ENCODE measurements around the gene GGTA1. TPM values are rescaled to one million over a fixed set of nuclear protein-coding genes. Genes with fewer than 3 reads are reported as not detected.
"Not testable (repeated sequence)": the region's sequence is repeated elsewhere in the genome, so short reads cannot be mapped to it uniquely, and the experiment has no call there.

GGTA1 gene
- total RNA-seq, 2 donors from 2014 or later = 0.94 to 4.2 TPM

DNA sequence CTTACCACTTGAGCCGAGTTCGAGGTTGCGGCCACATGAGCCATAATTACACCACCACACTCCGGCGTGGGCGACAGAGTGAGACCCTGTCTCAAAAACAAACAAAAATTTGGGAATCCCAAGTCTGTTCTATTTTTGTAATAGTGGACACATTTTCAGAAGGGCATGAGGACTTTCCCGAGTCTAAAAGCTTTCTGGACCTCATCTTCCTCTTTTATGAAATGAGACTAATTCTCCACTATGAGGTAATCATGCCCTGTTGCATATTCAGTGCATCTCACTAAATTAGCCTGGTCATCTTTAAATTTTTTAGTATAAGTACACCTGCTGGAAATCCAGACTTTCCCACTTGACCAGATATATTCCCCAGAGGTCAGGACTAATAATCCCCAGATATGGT is 55.7 kb downstream of the GGTA1 start:
- no peak for DNase-seq
- TF ChIP-seq, protein P1, sequence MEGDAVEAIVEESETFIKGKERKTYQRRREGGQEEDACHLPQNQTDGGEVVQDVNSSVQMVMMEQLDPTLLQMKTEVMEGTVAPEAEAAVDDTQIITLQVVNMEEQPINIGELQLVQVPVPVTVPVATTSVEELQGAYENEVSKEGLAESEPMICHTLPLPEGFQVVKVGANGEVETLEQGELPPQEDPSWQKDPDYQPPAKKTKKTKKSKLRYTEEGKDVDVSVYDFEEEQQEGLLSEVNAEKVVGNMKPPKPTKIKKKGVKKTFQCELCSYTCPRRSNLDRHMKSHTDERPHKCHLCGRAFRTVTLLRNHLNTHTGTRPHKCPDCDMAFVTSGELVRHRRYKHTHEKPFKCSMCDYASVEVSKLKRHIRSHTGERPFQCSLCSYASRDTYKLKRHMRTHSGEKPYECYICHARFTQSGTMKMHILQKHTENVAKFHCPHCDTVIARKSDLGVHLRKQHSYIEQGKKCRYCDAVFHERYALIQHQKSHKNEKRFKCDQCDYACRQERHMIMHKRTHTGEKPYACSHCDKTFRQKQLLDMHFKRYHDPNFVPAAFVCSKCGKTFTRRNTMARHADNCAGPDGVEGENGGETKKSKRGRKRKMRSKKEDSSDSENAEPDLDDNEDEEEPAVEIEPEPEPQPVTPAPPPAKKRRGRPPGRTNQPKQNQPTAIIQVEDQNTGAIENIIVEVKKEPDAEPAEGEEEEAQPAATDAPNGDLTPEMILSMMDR (IDR thresholded peaks at IDR 0.05) = no peak
- intact Hi-C loops (cut with DNase I) = no loop called here
- H3K27ac ChIP-seq = no peak overlapping the region
- no peaks in the 10 kb centered on the region for H3K4me1 ChIP-seq
- no peaks in the 10 kb centered on the region for H3K36me3 ChIP-seq
- H3K9me3 ChIP-seq = no peaks in the 10 kb centered on the region
- H3K9ac ChIP-seq (ENCODE audit: low read depth in 2 of 2, low read length in 2 of 2) = no peak overlapping the region
- no peak overlapping the region for H3K4me3 ChIP-seq
- no peaks in the 10 kb centered on the region for H3K27me3 ChIP-seq

DNA sequence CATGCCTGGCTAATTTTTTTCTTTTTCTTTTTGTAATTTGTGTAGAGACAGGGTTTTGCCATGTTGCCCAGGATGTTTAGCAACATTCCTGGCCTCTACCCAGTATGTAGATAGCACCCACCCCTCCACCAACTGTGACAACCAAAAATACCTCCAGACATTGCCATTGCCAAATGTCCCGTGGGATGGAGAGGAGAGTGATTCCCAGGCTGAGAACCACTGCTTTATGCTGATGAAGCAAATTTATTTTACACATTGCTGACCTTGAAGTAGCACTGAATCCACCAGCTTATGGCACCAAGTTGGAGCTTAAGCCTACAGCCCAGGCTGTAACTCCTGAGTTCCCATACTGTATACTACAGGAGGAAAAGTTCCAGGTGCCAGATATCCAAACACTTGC is 58.5 kb downstream of the GGTA1 start:
- intact Hi-C loops (cut with DNase I) = no loop called here
- Histone ChIP-seq H3K4me3 (no peak overlapping the region), H3K27me3 (no peaks in the 10 kb centered on the region), H3K36me3 (no peaks in the 10 kb centered on the region), H3K4me1 (no peaks in the 10 kb centered on the region), H3K9me3 (no peaks in the 10 kb centered on the region), H3K27ac (no peak overlapping the region), H3K9ac (ENCODE audit: low read depth in 2 of 2, low read length in 2 of 2) (no peak overlapping the region)
- TF ChIP-seq, protein P1 (IDR thresholded peaks at IDR 0.05) = no peak
- no peak for DNase-seq

DNA sequence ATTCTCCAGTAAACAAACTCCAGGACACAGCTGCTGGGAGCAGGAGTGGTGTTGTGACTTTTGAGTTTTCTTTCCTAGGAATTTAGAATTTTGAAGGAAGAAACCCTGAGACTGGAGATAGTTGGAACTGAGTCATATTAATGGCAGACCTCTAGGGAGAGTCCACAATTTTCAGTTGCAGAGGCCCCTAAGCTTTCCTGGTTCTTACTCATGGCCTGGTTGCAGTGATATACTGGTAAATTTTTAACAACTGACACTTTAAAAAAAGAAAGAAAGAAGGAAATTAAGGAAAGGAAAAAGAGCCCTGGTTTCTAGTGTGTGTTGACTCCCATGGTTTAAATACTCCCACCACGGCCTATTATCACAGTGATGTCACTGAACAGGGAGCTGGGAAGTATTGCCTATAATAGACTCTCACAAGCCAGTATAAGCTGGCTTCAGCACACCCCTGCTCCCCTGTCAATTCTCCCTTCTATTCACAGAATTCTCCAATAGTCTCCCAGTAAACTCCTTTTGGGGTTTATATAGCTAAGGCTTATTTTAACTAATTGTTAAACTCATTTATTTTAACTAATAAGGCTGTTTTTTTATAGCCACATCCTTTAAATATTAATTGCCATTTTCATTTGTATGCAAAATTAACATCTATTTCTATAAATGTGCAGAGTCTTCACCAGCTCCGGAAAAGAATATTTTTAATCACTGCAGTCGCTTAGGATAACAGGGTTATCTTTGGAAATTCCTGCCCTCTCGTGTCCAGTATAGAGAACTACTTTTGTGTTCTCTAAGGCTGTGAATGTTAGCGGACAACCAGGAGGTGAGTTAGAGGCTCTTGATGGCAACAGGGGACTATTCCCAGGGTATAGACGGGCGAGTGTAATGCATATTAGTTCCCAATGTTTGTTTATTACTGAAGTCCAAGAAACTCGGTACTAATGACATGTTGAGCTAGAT is 59.7 kb downstream of the GGTA1 start:
- H3K36me3 ChIP-seq = no peaks in the 10 kb centered on the region
- no peak overlapping the region for H3K4me3 ChIP-seq
- intact Hi-C loops (cut with DNase I) = no loop called here
- no peaks in the 10 kb centered on the region for H3K9me3 ChIP-seq
- no peak overlapping the region for H3K27ac ChIP-seq
- no peak overlapping the region for H3K9ac ChIP-seq (ENCODE audit: low read depth in 2 of 2, low read length in 2 of 2)
- no peaks in the 10 kb centered on the region for H3K27me3 ChIP-seq
- DNase-seq = no peak
- H3K4me1 ChIP-seq = no peaks in the 10 kb centered on the region
- TF ChIP-seq, protein P1 (IDR thresholded peaks at IDR 0.05) = no peak

DNA sequence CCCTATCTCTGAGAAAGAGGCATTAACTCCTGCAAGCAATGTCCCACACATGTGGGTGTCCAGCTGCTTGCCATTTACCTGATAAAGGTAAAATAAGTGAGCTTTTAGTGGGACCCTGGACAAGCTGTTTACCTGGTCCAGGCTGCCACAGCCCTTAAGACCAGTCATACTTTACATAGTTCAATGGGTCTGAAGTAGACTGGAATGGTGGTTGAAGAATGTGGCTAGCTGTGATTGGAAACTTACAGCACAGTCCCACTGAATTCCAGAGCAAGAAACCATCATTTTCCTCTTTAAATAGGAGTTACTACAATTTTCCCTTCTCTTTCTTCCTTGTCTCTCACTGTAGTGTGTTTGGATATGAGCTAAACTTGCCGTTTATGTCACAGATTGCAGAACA is 60.6 kb downstream of the GGTA1 start:
- H3K27me3 ChIP-seq = no peaks in the 10 kb centered on the region
- no peaks in the 10 kb centered on the region for H3K9me3 ChIP-seq
- intact Hi-C loops (cut with DNase I) = no loop called here
- H3K27ac ChIP-seq = no peak overlapping the region
- TF ChIP-seq, protein P1 (IDR thresholded peaks at IDR 0.05) = no peak
- no peak for DNase-seq
- H3K36me3 ChIP-seq = no peaks in the 10 kb centered on the region
- no peaks in the 10 kb centered on the region for H3K4me1 ChIP-seq
- no peak overlapping the region for H3K9ac ChIP-seq (ENCODE audit: low read depth in 2 of 2, low read length in 2 of 2)
- no peak overlapping the region for H3K4me3 ChIP-seq

DNA sequence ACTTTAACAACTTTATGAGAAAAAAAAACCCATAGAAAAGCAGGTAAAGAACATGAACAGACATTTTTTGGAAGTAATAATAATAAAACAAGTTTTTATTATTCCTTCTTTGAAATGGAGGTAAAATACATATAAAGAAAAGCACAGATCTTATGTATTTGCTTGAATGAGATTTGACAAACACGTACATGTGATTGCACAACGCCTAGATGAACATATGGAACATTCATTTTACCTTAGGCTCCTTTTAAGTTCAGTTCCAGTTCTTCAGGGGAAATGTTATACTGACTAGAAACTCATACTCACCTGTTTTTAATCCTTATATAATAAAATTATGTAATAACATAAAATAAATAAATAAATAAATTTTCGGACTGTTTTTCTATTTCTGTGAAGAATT is 61.8 kb downstream of the GGTA1 start:
- intact Hi-C loops (cut with DNase I) = no loop called here
- H3K4me1 ChIP-seq = no peaks in the 10 kb centered on the region
- H3K36me3 ChIP-seq = no peaks in the 10 kb centered on the region
- TF ChIP-seq, protein P1 (IDR thresholded peaks at IDR 0.05) = no peak
- H3K4me3 ChIP-seq = no peak overlapping the region
- H3K9ac ChIP-seq (ENCODE audit: low read depth in 2 of 2, low read length in 2 of 2) = no peak overlapping the region
- H3K27me3 ChIP-seq = no peaks in the 10 kb centered on the region
- H3K9me3 ChIP-seq = no peaks in the 10 kb centered on the region
- no peak for DNase-seq
- no peak overlapping the region for H3K27ac ChIP-seq

DNA sequence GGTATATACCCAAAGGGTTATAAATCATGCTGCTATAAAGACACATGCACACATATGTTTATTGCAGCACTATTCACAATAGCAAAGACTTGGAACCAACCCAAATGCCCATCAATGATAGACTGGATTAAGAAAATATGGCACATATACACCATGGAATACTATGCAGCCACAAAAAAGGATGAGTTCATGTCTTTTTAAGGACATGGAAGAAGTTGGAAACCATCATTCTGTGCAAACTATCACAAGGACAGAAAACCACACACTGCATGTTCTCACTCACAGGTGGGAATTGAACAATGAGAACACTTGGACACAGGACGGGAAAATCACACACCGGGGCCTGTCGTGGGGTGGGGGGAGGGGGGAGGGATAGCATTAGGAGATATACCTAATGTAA is 62.6 kb downstream of the GGTA1 start:
- H3K27ac ChIP-seq; H3K9ac ChIP-seq (ENCODE audit: low read depth in 2 of 2, low read length in 2 of 2); H3K4me1 ChIP-seq; H3K9me3 ChIP-seq; H3K27me3 ChIP-seq; H3K36me3 ChIP-seq; DNase-seq; H3K4me3 ChIP-seq; intact Hi-C loops (cut with DNase I): not testable (repeated sequence)

Data from colonic mucosa (tissue), 4 donors.